ENCODE results near the gene CERS5. TPM values are rescaled to one million over a fixed set of nuclear protein-coding genes. Genes with fewer than 3 reads are reported as not detected.

CERS5 gene
- total and polyA plus RNA-seq, 9 donors: 33.5 to 52.6 (median 42.0) TPM

DNA sequence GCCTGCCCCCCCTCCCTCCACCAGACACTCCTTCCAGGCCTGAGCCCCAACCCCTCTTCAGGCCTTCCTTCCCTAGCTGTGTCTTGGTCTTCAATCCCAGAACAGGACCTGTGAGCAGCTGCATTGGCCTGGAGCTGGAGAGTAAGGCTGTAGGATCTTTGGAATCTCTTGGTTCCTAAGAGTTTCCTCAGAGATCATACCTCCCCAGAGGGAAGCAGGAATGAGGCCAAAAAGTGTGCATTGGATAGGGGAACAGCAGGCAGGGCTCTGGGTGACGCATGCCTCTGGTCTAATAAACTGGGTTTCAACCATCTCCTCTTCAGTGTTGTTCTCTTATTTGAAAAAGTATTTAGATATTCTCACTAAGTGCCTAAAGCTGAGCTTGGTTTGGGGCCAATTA is 83.9 kb downstream of the CERS5 start:
- Histone ChIP-seq H3K4me1 (ENCODE audit: control insufficient read depth, insufficient read depth, low read length) (peaks cover 15% of the 10 kb centered on the region), H3K27ac (ENCODE audit: low read length) (no peak overlapping the region), H3K4me3 (ENCODE audit: low read length) (no peak overlapping the region), H3K9me3 (replicated peaks; ENCODE audit: control insufficient read depth, low read depth, low read length) (no peaks in the 10 kb centered on the region), H3K36me3 (ENCODE audit: control insufficient read depth, insufficient read depth, low read length) (peaks cover 17% of the 10 kb centered on the region), H3K27me3 (ENCODE audit: control insufficient read depth, insufficient read depth, low read length) (peaks cover 6% of the 10 kb centered on the region)
- no CpG with 5 or more reads among the region's 1 CpG for WGBS (ENCODE audit: insufficient coverage)
- DNase-seq: no peak

DNA sequence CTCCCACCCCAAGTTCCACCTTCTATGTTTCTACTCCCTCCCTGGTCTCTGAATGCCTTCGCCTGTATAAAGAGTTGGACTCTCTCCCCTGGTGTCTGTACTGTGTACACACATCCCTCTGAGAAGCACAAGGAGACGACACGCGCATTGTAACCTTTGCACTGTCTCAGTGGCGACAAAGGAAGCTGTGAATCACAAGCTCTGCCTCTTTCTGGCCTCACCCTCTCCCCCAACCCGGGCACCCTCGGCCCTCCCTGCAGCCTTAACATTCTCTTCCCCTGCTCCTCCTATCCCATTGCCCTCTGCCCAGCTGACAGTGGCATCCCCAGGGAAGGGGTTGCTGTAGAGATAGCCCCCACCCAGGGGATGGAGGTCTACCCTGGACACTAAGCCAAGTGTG is 84.5 kb downstream of the CERS5 start:
- H3K27ac ChIP-seq (ENCODE audit: low read length): no peak overlapping the region
- DNase-seq: no peak
- WGBS (ENCODE audit: insufficient coverage): 93% methylated on average over 5 of the region's 7 CpGs

GRCh38 chr12:50081096-50081808 is 85.9 kb downstream of the CERS5 start:
- Histone ChIP-seq H3K27ac (ENCODE audit: low read length) (no peak overlapping the region), H3K4me1 (ENCODE audit: control insufficient read depth, insufficient read depth, low read length) (peaks cover 13% of the 10 kb centered on the region), H3K27me3 (ENCODE audit: control insufficient read depth, insufficient read depth, low read length) (peaks cover 6% of the 10 kb centered on the region), H3K36me3 (ENCODE audit: control insufficient read depth, insufficient read depth, low read length) (no peaks in the 10 kb centered on the region), H3K4me3 (ENCODE audit: low read length) (no peak overlapping the region), H3K9me3 (replicated peaks; ENCODE audit: control insufficient read depth, low read depth, low read length) (no peaks in the 10 kb centered on the region)
- 31% methylated on average over 26 of the region's 46 CpGs for WGBS (ENCODE audit: insufficient coverage)
- no peak for DNase-seq

More for the DNA sequence above, 84.5 kb downstream of the CERS5 start:
- Histone ChIP-seq H3K36me3 (ENCODE audit: control insufficient read depth, insufficient read depth, low read length) (peaks cover 10% of the 10 kb centered on the region), H3K27me3 (ENCODE audit: control insufficient read depth, insufficient read depth, low read length) (peaks cover 6% of the 10 kb centered on the region), H3K9me3 (replicated peaks; ENCODE audit: control insufficient read depth, low read depth, low read length) (no peaks in the 10 kb centered on the region), H3K4me3 (ENCODE audit: low read length) (no peak overlapping the region), H3K4me1 (ENCODE audit: control insufficient read depth, insufficient read depth, low read length) (peaks cover 13% of the 10 kb centered on the region)

DNA sequence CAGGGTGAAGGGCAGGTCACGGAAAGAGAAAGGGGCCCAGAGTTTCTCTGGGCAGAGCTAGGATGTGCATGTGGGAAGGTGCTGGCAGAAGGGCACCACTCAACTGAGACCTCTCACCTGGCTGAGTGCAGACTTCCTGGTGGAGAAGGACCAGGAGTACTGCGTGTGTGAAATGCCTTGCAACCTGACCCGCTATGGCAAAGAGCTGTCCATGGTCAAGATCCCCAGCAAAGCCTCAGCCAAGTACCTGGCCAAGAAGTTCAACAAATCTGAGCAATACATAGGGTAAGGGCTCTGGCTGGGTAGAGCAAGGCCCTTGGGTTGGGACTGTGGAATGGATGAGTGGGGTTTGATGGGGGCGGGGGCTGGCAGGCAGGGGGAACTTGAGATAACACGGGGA is 87.4 kb downstream of the CERS5 start:
- no peaks in the 10 kb centered on the region for H3K9me3 ChIP-seq (replicated peaks; ENCODE audit: control insufficient read depth, low read depth, low read length)
- DNase-seq: no peak
- WGBS (ENCODE audit: insufficient coverage): 77% methylated on average over 4 of the region's 5 CpGs

More for the DNA sequence above, 87.4 kb downstream of the CERS5 start:
- Histone ChIP-seq H3K27ac (ENCODE audit: low read length) (no peak overlapping the region), H3K4me1 (ENCODE audit: control insufficient read depth, insufficient read depth, low read length) (peaks cover 9% of the 10 kb centered on the region), H3K4me3 (ENCODE audit: low read length) (no peak overlapping the region), H3K36me3 (ENCODE audit: control insufficient read depth, insufficient read depth, low read length) (no peaks in the 10 kb centered on the region), H3K27me3 (ENCODE audit: control insufficient read depth, insufficient read depth, low read length) (peaks cover 6% of the 10 kb centered on the region)

Other genes with a start within 250 kb of the CERS5 start
- not detected for gene AQP2, start 216.6 kb downstream of the CERS5 start, total RNA-seq
- gene AQP2, start 216.6 kb downstream of the CERS5 start, polyA plus RNA-seq (ENCODE audit: insufficient read depth in 1 of 8, insufficient read length in 8 of 8, low replicate concordance in 1 of 8): under 1 TPM in 2 of 8 donors, not detected in 6; 0.05 to 0.09 TPM
- 0.71 TPM for gene AQP5, start 205.5 kb downstream of the CERS5 start, total RNA-seq
- 1 to 10 TPM in 1 of 8 donors, under 1 TPM in 7; 0.23 to 1.1 (median 0.55) TPM for gene AQP5, start 205.5 kb downstream of the CERS5 start, polyA plus RNA-seq (ENCODE audit: insufficient read depth in 1 of 8, insufficient read length in 8 of 8, low replicate concordance in 1 of 8)
- 0.13 TPM for gene AQP6, start 194.4 kb downstream of the CERS5 start, total RNA-seq
- under 1 TPM; 0.09 to 0.31 (median 0.15) TPM for gene AQP6, start 194.4 kb downstream of the CERS5 start, polyA plus RNA-seq (ENCODE audit: insufficient read depth in 1 of 8, insufficient read length in 8 of 8, low replicate concordance in 1 of 8)
- gene RACGAP1, start 141.9 kb downstream of the CERS5 start, total RNA-seq: 27.0 TPM
- gene RACGAP1, start 141.9 kb downstream of the CERS5 start, polyA plus RNA-seq (ENCODE audit: insufficient read depth in 1 of 8, insufficient read length in 8 of 8, low replicate concordance in 1 of 8): 10 to 100 TPM; 21.3 to 40.7 (median 30.1) TPM
- gene ASIC1, start 109.8 kb downstream of the CERS5 start, total RNA-seq: 3.5 TPM
- 10 to 100 TPM in 5 of 8 donors, 1 to 10 TPM in 3; 8.0 to 12.3 (median 11.0) TPM for gene ASIC1, start 109.8 kb downstream of the CERS5 start, polyA plus RNA-seq (ENCODE audit: insufficient read depth in 1 of 8, insufficient read length in 8 of 8, low replicate concordance in 1 of 8)
- 25.1 TPM for gene SMARCD1, start 82.0 kb downstream of the CERS5 start, total RNA-seq
- 10 to 100 TPM; 48.6 to 67.0 (median 54.9) TPM for gene SMARCD1, start 82.0 kb downstream of the CERS5 start, polyA plus RNA-seq (ENCODE audit: insufficient read depth in 1 of 8, insufficient read length in 8 of 8, low replicate concordance in 1 of 8)
- gene GPD1, start 63.4 kb downstream of the CERS5 start, total RNA-seq: 56.3 TPM
- 10 to 100 TPM; 23.6 to 70.2 (median 57.6) TPM for gene GPD1, start 63.4 kb downstream of the CERS5 start, polyA plus RNA-seq (ENCODE audit: insufficient read depth in 1 of 8, insufficient read length in 8 of 8, low replicate concordance in 1 of 8)
- 58.6 TPM for gene COX14, start 55.1 kb downstream of the CERS5 start, total RNA-seq
- gene COX14, start 55.1 kb downstream of the CERS5 start, polyA plus RNA-seq (ENCODE audit: insufficient read depth in 1 of 8, insufficient read length in 8 of 8, low replicate concordance in 1 of 8): 10 to 100 TPM; 27.1 to 55.0 (median 35.7) TPM
- 98.6 TPM for gene LIMA1, start 116.2 kb upstream of the CERS5 start, total RNA-seq
- 100 to 1,000 TPM in 5 of 8 donors, 10 to 100 TPM in 3; 89.5 to 125 (median 101) TPM for gene LIMA1, start 116.2 kb upstream of the CERS5 start, polyA plus RNA-seq (ENCODE audit: insufficient read depth in 1 of 8, insufficient read length in 8 of 8, low replicate concordance in 1 of 8)
- not detected for gene FAM186A, start 229.2 kb upstream of the CERS5 start, total RNA-seq
- 1 to 10 TPM in 1 of 8 donors, under 1 TPM in 7; 0.08 to 1.2 (median 0.22) TPM for gene FAM186A, start 229.2 kb upstream of the CERS5 start, polyA plus RNA-seq (ENCODE audit: insufficient read depth in 1 of 8, insufficient read length in 8 of 8, low replicate concordance in 1 of 8)
- 24.7 TPM for gene LARP4, start 233.5 kb upstream of the CERS5 start, total RNA-seq
- gene LARP4, start 233.5 kb upstream of the CERS5 start, polyA plus RNA-seq (ENCODE audit: insufficient read depth in 1 of 8, insufficient read length in 8 of 8, low replicate concordance in 1 of 8): 10 to 100 TPM; 15.1 to 24.1 (median 21.4) TPM

Measured in muscle of leg (tissue), 11 donors.